HG03095 (cell line): ENCODE measurements around the gene TIMM17A.
"Not testable (repeated sequence)": the region's sequence is repeated elsewhere in the genome, so short reads cannot be mapped to it uniquely, and the experiment has no call there.

Source experiments
- ATAC-seq: cut with Tn5 transposase; IDR thresholded peaks from one replicate; pipeline ENCODE4 v1.9.1; 2021; ENCODE audit warnings: moderate library complexity; ENCODE audit not compliant: unreplicated experiment

TIMM17A gene

DNA sequence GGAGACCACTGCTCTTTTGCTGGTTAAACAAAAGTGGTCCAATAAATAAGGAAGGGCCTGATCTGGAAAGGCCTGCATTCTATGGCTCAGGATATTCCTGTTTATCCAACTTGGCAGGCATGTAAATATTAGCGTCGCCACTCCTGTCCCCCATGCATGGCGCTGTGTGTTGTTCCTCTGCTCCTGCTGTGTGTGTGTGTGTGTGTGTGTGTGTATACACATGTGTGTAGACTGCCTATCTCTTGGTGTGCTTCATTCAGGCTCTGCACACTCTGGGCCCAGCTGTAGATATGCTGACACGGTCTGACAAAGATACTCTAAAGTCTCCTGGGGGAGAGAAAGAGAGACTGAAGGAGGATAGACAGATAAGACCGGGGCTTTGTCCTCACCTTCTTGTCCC lies 15.7 kb upstream of the TIMM17A start:
- ATAC-seq: no peak

DNA sequence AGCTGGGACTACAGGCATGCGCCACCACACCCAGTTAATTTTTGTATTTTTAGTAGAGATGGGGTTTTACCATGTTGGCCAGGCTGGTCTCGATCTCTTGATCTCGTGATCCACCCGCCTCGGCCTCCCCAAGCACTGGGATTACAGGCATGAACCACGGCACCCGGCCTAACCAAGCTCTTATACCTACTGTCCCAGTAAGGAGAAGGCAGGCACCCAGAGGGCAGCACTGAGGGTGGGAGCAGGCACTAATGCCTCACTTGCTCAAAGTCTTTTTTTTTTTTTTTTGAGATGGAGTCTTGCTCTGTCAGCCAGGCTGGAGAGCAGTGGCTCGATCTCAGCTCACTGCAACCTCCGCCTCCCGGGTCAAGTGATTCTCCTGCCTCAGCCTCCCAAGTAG lies 15.0 kb upstream of the TIMM17A start:
- not testable (repeated sequence) for ATAC-seq

GRCh38 chr1:201941420-201942128 lies 13.7 kb upstream of the TIMM17A start:
- no peak for ATAC-seq

DNA sequence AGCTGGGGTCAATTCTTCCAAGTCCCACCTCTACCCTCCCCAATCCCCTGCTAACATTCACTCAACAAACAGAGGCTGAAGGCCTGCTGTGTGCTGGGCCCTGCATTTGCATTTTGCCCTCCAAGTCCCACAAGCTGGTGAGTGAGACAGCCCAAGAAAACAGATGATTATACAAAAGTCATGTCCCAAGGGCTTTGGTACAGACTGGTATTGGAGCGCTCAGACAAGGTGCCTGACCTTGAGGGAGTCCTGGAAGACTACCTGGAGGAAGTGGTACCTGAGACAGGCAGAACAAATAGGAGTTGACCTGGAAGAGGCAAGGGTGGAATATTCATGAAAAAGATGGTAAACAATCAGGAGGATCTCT lies 13.2 kb upstream of the TIMM17A start:
- ATAC-seq: no peak

GRCh38 chr1:201944002-201944401 lies 11.3 kb upstream of the TIMM17A start:
- no peak for ATAC-seq

DNA sequence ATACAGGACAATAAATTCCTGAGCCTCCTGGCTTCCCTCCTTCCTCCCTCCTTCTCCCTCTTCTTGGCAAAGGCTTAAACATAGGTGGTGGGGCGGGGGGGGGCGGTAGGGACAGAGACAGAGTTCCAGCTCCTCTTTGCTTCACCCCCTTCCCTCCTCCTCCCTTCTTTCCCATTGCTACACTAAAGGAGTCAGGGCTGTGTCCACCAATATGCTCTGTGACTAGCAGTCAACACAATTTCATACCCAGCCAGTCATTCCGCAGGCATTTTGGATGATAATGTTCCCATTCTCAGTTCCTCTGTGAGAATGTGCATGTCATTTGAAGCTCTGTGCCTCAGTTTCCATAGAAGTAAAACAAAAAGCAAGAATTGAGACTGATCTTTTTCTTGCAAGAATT lies 10.7 kb upstream of the TIMM17A start:
- ATAC-seq: no peak

DNA sequence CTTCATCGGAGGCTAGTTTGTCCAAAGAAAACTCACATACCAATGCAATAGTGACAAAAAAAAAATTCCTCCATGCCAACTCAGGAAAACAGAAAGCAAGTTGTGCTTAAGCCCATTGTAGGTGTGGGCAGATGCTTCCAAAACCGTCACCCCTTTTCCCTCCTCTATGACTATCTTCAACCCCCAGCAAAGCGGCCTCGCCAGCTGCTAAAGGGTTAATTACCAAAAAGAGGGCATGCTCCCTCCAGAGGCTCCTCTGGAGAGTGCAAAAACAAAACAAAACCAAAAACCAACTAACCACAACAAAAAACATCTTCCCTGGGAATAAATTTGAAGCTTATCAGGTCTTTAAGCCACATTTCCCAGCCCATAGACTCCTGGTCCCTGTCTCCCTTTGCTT lies 10.1 kb upstream of the TIMM17A start:
- no peak for ATAC-seq

DNA sequence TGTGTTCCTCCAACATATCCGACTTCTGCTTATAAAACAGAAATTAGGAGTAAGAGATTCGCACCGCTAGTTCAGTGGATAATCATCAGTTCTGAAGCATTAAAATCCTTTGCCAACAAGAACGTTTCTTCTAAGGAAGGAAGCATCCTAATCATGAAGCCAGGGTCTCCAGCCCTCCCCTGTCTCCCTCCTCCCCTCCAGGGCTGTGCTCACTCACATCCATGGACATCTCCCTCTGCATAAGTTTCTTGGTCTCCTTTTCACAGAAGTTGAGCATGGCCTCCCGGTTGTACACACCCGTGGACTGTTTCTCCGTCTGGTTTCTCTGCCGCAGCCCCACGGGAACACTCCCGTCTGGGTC lies 9.5 kb upstream of the TIMM17A start:
- ATAC-seq: no peak

GRCh38 chr1:201946224-201946908 lies 8.9 kb upstream of the TIMM17A start, which contains the start of gene LMOD1:
LMOD1 (minus strand) TSS chr1:201946548; CDS start chr1:201946340, 208 bp downstream.
- no peak for ATAC-seq

- no peak for ATAC-seq
These were observed 7.7 kb upstream of the TIMM17A start for GRCh38 chr1:201947697-201948008.

DNA sequence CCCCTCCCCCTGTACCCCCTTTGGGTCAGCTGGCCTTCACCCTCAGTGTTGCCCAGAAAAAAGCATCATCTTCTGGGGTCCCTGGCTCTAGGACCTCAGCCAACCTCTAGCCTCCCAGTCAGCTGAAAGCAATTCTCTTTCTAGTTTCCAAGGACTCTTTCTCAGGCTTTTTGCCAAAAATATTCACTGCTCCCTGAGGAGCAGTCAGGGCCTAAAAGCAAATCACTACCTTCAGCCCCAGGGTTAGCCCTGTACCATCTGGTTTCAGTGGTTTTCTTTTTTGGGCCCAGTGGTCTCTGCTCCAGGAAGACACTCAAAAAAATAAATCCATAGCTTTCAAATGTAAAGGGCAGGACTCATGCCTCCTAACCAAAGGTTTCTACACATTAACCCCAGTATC lies 5.8 kb upstream of the TIMM17A start:
- no peak for ATAC-seq

DNA sequence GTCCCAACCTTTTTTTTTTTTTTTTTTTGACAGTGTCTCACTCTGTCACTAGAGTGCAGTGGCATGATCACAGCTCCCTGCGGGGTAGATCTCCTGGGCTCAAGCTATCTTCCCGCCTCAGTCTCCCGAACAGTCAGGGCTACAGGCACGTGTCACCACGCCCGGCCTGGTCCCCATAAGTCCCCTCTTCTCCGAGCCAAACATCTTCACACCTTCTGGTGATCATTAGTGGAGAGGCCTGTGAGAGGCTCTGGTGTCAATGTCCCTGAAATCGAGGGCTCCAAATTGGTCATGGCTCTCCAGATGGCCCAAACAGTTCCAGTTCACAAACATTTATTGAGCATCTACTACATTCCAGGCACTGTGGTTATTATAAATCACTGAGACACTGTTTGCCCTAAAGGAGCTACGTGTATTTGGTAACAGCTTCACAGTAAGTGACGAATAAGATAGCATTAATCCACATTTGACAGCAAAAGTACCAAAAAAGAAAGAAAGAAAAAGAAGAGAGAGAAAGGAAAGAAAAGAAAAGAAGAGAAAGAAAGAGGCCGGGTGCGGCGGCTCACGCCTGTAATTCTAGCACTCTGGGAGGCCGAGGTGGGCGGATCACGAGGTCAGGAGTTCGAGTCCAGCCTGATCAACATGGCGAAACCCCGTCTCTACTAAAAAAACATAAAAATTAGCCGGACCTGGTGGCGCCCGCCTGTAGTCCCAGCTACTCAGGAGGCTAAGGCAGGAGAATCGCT lies 867 bp upstream of the TIMM17A start:
- no peak for ATAC-seq

- ATAC-seq: peak; percentile 25
These were observed 433 bp downstream of the TIMM17A start for GRCh38 chr1:201955729-201956143.

- ATAC-seq: no peak
These were observed 3.0 kb downstream of the TIMM17A start for GRCh38 chr1:201958348-201958747.

DNA sequence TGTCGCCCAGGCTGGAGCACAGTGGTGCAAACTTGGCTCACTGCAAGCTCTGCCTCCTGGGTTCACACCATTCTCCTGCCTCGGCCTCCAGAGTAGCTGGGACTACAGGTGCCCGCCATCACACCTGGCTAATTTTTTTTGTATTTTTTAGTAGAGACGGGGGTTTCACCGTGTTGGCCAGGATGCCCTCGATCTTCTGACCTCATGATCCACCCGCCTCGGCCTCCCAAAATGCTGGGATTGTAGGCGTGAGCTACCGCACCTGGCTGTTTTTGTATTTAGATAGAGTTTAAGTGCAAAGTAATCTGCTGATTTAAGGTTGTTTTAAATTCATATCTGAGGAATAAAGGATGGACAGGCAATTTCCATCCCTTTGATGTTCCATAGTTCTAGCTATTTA lies 7.1 kb downstream of the TIMM17A start:
- ATAC-seq: not testable (repeated sequence)

GRCh38 chr1:201964261-201964660 lies 9.0 kb downstream of the TIMM17A start:
- ATAC-seq: no peak

DNA sequence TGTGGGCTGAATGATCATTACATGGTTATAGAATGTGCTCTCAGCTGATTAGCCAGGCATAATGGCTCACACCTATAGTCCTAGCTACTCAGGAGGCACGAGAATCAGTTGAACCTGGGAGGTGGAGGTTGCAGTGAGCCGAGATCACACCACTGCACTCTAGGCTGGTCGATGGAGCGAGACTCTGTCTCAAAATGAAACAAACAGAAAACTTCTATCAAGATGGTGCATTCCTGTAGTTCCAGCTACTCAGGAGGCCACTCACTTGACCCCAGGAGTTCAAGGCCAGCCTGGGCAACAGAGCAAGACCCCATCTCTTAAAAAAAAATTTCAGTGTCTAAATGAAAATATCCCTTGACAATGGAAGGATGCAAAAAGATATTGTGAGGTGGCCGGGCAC lies 10.9 kb downstream of the TIMM17A start:
- no peak for ATAC-seq

DNA sequence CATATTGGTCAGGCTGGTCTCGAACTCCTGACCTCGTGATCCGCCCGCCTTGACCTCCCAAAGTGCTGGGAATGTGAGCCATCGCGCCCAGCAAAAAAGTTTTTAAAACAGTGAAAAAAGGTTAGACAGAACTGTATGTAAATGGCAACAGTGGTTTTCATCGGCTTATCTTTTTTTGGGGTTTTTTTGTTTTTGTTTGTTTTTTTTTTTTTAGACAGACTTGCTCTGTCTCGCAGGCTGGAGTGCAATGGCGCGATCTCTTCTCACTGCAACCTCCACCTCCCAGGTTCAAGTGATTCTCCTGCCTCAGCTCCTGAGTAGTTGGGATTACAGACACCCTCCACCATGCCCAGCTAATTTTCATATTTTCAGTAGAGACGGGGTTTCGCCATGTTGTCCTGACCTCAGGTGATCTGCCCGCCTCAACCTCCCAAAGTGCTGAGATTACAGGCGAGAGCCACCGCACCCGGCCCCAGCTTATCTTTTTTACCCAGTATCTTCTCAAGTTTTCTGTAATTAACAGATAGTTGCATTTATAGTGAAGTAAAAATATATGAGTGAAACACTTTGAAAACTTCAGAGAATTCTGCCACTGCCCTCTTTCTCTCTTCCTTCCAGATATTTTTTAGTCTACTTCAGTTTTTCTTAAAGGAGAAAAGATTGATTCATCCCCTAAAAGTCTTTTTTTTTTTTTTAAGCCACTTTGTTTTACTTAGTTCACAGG lies 13.1 kb downstream of the TIMM17A start:
- no peak for ATAC-seq

DNA sequence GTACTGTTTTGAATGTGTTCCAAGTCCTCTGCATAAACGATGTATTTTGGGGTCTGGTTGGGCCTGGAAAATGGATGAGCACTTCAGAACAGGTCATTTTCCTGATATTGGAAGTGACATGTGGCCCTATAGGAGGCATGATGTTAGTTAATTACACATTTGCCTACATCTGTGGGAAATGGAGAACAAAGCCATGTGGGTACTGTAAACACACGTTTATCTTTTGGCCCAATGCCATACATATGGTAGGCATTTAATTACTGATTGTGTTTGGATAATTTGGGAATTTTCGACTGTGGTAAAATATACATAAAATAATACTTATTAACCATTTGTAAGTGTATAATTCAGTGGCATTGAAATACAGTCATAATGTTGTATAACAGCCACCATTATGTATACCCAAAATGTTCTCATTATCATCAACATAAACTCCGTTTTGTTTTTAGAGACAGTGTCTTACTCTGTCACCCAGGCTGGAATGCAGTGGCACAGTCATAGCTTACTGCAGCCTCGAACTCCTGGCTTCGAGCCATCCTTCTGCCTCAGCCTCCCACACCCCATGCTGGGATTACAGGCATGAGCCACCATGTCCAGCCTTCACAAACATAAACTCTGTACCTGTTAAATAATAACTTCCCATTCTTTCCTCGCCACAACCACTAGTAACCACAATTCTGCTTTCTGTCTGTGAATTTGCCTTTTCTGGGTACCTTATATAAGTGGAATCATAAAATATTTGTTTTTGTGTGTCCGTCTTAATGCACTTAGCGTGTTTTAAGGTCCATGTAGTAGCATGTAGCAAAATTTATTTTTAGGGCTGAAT lies 15.2 kb downstream of the TIMM17A start:
- ATAC-seq: no peak

DNA sequence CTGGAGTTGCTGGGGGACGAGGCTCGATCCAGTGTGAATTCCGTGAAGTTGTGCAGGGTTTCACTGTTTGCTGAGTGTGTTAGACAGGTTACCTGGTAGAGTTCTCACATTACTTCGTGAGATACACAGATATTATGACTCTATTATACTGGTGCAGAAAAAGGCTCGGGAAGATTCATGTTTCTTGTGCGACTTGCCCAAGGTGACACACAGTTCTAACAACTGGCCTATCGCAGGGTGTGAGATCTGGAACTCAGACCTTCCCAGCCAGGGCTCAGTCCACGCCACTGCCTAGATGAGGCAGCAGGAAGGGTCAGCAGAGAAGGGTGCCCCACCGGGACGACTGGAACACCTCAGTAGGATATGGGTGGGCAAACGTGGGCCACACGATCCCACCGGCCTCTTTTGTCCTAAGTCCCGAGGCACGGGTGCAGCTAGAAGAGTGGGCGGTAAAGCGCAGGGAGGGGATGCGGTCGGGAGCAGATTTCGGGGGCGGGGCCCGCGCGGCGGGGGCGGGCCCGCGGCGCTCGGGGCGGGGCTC lies 26.8 kb downstream of the TIMM17A start:
- no peak for ATAC-seq
